Activated effector memory CD4-positive, alpha-beta T cell treated with anti-CD3 and anti-CD28 coated beads, Interleukin-2, amount 50 U/mL, for 16 hours (primary cell): Measurements from ENCODE around the gene STX8.
"Not testable (repeated sequence)": the region's sequence is repeated elsewhere in the genome, so short reads cannot be mapped to it uniquely, and the experiment has no call there.

Source experiments
- DNase-seq: peaks from one replicate; pipeline ENCODE4 v3.0.0-alpha.2; 2020

STX8 gene

DNA sequence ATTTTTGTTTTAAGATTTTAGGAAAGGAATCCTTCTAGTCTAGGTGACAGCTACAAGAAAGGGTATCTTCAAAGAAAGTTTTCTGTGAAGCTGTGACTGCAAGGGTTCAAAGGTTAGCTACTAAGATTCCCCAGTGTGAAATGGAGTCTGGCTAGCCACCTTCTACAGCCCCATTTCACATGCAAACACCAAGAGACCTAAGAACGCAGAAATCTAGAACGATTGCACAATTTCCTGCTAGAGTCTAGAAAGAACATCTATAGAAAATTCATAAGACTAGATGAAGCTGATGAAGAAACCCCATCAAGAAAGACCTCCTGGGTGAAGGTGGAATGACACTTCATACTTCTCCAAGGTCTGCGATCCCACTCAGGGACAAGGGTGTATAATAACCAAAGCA, 77.1 kb downstream of the STX8 start:
- DNase-seq = no peak

DNA sequence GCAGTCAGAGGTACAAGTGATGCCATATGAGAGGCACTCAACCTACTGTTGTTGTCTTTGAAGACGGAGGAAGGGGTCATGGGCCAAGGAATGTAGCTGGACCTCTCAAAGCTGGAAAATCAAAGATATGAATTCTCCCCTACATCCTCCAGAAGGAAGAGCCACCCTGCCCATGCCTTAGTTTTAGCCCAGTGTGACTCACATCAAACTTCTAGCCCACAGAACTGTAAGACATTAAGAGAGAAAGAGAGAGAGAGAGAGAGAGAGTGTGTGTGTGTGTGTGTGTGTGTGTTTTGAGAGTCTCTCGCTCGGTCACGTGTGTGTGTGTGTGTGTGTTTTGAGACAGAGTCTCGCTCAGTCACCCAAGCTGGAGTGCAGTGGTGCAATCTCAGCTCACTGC, 87.1 kb downstream of the STX8 start:
- DNase-seq = no peak

DNA sequence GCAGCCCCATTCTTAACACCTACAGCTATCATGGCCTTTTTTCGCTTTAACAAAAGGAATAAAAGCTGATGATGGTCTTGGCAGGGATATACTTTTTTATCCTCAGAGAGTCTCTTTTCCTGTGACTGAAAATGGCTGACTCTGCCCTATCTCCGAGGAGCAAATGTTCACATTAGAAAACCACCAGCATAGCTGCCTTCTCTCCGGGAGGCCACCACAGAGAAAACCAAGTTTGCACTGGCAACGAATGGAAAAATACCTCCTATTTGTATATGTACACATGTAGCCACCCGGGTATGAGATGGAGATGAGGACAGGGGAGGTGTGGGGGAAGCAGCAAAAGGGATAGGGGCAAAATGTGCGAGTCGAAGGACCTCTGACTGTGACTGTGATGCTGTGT, 88.2 kb downstream of the STX8 start:
- DNase-seq = no peak

DNA sequence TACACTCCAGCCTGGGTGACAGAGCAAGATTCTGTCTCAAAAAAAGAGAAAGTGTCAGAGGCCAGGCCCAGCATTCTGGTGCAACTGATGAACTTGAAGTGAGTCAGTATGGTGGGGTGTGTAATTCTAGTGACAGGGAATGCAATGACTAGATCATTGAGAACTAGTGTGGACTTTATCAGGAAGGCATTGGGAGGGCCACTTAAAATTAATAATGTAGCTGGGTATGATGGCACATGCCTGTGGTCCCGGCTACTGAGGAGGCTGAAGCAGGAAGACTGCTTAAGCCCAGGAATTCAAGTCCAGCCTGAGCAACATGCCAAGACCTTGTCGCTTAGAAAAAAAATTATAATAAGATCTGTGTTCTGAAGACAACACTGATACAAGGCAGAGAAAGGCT, 90.8 kb downstream of the STX8 start:
- DNase-seq = no peak

DNA sequence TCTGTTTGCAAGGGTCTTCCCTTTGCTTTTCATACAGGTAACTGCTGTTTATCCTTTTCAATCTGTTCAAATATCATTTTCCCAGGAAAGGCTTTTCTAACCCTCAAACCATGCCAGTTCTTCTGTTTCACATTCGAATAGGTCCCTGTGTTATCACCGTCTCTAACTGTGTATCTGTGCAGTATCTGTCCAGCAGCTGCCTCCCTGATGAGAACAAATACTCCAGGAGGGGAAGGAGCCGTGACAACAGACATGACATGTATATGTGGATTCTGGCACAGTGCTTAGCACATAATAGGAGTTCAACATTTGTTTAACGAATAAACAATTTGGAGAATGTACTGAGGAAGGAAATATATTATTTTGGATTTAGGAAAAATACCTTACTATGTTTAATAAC, 95.7 kb downstream of the STX8 start:
- no peak for DNase-seq

DNA sequence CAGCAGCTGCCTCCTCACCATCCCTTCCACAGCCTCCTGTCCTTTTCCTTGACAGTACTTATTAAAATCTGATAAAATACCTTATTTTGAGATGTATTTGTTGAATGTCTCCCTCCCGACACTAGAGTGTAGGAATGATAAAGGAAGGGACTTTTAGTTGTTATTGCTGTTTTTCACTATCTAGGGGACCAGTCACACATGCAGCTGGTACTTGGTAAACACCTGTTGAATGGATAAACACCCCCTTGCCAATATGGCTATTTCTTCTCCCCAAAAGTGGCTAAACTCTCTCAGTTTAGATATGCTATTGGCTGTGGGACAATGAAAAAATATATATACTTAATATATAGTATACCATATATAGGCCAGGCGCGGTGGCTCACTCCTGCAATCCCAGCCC, 96.7 kb downstream of the STX8 start:
- no peak for DNase-seq

DNA sequence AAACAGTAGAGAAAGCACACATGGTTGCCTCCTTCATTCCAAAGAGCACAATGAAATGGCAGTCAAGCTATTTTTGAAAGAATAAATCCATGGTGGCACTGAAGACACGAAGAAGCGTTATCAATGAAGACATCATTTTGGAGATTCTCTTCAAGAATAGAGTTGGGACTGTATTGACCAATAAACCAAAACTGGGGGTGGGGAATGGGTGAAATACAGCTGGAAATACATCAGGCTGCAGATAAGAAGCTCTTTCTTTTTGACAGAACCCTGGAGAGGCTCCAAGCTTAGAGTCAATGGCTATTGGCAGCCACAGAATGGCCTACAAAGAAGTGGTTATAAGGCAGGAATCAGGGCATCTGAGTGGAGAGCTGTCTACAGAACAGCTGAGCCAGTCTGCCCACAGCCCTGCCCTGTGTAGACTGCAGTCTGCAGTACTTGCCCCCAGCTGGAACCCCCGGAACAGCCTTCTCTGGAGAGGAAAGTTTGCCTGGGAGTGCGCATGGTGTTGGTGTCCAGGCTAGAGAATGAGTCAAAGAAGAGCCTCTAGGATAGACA, 100.4 kb downstream of the STX8 start:
- DNase-seq = no peak

DNA sequence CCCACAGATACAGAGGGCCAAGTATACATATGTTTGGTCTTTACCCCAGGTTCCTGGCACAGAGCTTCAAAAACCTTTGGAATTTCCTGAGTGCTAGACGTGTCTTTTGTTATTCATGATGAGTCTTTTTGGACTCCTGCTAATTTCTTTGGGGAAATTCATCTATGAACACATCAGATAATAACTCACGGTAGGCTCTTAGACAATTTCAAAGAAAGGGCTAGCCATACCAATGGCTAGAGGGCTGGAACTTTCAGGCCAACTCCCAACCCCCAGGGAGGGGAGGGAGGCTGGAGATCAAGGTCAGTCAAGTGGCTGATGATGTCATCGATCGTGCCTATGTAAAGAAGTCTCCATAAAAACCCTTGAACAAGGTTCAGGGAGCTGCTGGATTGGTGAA, 101.9 kb downstream of the STX8 start:
- DNase-seq = no peak

DNA sequence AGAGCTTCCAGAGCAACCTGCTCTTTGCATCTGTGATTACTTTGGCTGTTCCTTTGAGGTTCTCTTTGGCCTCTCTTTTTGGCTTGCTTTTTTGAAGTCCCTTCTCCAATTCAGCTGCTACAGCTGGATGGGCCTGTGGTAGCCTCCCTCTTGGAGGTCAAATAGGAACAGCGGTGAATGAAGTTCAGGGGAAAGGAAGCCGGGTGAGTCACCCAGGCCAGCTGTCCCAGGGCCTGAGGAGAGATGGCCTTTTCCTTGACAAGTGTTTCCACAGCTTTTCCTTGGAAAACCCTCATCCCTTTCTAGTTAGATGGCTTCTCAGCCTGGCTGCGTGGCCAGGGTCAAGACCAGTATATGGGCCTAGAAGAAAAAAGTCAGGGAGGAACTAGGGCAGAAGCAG, 103.1 kb downstream of the STX8 start:
- no peak for DNase-seq

DNA sequence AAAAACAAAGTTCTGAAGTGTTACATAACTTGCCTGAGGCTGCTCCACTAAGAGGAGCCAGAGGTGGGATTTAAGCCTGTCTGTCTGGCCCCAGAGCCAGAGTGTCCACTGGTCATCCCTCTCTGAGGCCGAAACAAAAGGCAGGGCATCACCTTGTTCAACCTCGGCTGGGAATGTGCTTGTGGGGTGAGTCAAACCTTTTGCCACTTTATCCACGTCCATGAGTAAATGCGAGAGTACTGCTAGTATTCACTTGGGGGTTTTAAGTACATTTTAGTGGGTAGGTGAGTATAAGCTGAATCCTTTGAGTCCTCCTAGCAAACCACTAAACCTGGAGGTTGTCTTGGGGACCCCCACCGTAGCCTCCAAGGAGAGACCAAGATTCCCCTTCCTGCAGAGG, 103.5 kb downstream of the STX8 start:
- DNase-seq = no peak

DNA sequence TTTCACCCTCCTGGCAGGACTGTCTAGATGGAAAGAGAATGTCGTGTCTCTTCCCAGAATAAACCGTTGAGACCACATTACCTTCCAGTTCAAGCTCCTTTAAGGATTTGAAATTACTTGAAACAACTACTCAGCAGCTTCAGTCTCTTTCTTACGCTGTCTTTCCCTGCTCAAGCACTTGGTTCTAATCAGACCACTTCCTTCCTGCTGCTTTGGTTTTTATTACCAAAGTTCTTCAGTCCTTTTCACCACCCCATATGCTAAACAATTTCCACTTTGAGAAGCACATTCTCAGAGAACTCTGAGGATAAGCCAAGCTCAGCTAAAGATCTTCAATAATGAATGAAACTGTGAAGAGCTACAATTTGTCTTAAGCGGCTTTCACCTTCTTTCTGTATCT, 105.4 kb downstream of the STX8 start:
- no peak for DNase-seq

DNA sequence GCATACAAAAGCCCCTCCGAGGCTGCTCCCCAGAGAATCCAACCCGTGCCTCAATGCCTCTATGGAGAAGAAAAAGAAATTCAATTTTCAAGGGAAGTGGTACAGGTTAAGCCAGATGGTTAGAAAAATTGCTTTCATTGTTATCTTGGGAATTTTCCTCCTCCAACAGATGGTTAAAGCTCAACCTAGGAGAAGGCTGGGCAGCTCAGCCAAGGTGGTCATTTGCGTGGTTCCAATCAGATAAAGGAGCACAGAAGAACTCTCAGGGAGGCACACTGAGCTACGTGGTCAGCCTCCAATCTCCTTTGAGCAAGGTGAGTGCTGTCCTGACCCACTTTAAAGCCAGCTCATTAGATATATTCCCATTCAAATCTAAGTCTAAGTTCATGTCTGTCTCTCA, 106.7 kb downstream of the STX8 start:
- DNase-seq = no peak

DNA sequence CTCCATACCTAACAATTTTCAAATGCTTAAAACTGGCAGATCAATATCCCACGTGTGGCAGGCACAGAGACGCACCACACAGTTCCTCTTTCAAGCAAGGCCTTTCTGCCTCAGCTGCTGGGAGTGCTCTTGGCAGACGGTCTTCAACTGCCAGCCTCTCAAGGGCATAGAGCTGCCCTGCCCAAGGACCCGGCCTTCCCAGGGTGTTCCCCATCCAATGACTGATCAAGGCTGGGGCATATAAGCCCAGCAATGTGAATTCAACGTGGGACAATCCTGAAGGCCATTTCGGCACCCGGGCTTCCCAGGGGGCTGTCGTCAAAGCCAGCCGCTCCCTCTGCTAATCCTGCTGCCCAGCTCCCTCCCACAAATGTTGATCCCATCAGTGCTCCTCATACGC, 107.1 kb downstream of the STX8 start:
- DNase-seq = no peak

DNA sequence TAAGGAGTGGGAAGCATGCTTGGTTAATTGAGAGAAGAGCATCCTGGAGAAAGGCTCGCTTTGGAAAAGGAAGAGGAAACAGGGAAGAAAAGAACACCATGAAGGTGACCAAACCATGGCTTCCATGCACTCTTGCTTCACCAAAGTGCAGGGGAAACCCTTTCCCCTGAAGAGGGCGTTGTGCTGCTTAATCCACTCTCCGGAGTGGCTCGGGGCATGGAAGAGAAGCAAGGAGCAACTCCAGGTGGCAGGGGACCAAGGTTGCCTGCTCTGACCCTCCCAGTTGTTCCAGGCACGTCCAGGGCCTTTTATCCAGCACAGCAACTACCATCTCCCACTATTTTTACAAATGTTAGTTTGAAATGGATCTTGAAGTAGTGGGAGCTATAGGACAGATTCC, 108.1 kb downstream of the STX8 start:
- no peak for DNase-seq

DNA sequence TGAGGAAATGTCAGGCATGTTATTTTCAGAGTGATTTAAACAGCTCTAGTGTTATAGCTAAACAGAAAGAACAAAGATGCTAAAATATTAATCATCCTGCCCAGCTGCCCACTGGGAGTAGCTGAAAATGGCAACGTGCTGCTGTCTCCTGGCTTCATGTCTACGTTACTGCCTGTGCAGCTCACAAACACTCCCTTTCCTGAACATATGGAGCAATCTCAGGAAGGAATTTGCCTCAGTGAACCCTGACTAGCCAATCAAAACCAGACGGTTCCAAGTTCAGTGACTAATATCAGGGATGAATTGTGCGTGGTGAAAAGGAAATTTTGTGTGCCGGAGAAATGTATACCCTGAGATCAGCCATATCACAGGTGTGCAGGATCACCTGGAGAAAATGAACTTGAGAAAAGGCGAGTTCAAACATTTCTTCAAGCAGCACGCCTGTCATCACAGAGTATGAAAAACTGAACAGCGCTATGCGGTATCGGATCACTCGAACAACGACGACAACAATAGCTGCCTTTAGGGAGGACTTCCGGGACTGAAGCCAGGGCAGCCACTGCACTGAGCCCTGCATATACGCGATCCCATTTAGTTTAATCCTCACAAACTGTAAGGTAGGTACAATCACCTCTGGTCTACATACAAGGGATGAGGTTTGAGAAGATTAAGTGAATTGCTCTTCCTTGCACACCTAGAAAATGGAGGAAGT, 110.3 kb downstream of the STX8 start:
- no peak for DNase-seq

DNA sequence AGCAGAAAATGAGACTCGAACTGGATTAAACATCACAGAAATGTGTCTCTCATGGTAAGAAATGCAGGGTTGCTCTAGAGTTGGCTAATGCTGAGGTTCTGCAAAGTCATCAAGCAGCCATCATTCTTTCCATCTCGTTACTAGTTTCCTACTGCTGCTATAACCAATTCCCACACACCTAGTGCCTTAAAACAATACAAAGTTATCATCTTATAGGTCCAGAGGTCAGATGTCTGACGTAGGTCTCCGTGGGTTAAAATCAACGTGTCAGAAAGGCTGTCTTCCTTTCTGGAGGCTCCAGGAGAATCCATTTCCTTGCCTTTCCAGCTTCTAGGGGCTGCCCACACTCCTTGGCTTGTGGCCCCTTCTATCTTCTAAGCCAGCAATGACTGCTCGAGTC, 118.6 kb downstream of the STX8 start:
- no peak for DNase-seq

DNA sequence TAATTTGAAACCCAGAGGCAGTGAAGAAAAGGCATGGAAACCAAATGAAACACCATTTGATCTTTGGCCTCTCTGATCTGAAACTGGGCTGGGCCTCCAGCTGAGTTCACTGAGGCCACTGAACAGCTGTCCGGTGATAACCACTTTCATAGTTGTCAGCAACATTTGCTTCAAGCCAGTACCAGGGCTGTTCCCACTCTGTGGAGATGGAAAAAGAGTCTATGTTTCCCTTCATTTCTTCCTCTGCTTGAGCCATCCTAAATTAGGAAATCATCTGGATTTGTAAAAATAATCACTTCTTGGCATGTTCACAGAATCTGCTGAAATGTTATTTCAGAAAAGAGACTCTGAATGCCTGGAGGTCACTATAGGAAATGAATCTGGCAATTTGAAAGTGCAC, 119.3 kb downstream of the STX8 start:
- no peak for DNase-seq

DNA sequence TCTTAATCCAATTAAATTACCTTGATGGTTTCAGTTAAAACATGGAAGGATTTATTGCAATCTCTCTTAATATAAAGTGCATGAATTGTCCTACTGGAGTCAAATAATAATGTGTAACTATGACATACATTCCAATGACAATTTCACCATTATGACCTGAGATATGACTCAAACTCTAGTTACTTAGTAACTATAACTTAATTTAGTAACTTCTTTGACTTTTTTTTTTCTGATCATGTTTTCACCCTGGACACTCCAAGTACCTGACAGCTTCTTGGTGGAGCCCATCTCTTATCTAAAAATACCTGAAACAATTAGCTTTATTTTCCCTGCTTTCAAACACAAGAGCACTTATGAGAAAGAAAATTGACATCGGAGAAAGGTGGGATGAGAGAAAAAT, 123.7 kb downstream of the STX8 start:
- DNase-seq = no peak

DNA sequence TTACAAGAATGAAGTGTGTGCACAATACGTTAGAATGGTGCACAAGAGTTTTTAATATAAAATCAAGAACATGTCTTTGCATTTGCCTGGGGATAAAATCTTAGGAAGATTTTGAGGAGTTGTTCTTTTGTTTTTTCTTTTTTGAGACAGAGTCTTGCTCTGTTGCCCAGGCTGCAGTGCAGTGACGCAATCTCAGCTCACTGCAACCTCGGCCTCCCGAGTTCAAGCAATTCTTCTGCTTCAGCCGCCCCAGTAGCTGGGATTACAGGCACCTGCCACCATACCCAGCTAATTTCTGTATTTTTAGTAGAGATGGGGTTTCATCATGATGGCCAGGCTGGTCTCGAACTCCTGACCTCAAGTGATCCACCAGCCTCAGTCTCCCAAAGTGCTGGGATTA, 128.3 kb downstream of the STX8 start:
- DNase-seq = not testable (repeated sequence)

DNA sequence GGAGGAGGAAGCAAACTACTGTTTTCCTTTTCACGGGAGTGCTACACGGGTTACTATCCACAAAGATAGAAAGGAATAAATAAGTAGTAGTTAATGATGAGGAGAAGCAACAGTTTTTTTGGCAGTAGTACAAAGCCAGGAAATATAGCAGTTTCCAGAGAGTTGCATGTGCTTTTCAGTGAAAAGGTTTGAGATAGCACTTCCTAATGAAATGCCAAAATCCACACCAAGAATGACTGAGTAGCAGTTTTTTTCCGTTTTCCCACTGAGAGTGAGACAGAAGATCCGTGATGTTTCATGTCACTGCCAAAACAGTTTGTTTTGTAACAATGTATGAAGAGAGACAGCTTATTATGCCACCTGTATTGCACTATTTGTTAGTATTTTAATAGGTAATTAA, 129.1 kb downstream of the STX8 start:
- DNase-seq = no peak

DNA sequence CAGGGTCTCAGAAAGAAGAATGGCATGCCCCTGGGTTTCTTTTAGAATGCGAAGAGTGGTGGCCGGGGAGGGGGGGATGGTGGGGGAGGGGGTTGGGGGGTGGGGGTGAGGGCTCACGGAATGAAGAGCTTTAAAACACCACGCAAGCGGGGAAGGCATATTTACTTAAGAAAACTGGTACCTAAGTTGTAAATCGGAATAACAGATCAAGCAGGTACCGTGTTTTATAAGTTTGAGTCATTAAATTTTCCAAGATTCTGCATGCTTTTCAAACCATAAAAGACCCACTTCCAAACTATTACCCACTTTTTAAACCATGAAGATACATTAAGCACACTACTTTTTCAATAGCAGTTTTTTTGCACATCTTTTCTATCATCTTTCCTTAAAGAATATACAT, 130.2 kb downstream of the STX8 start:
- no peak for DNase-seq

DNA sequence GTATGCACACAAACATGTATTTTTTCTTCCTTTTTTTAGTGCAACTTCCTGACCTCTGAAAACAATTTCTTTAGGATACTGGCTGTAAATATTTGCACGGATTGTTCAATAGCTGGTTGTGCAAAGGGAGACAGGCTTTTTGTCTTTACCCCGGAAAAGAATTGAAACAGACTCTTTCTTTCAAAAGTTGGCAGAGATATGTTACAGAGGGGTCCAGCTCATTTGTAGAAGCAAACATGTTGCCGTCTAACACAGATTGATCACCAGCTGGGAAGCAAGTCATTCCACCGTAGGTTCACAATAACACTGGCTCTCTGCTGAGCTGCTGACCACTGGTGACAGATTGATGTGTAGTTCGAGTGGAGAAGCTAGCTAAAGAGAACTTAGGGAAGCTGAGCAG, 130.9 kb downstream of the STX8 start:
- no peak for DNase-seq

DNA sequence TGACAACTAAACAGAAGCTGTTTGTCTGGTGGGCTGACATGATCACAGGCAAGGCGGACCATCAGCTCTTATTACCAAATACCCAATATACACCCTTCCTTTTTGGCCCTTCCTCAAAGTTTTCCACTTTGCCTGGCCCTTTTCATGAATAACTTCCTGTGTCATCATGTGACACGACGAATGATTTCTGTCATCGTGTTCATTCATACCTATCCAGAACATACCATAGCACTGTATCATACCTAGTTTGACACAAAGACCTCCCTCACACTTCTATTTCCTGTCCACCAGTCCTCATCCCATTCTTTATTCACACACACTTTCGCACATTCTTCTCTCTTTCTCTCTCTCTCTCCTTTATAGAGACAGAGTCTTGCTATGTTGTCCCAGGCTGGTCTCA, 131.8 kb downstream of the STX8 start:
- no peak for DNase-seq

DNA sequence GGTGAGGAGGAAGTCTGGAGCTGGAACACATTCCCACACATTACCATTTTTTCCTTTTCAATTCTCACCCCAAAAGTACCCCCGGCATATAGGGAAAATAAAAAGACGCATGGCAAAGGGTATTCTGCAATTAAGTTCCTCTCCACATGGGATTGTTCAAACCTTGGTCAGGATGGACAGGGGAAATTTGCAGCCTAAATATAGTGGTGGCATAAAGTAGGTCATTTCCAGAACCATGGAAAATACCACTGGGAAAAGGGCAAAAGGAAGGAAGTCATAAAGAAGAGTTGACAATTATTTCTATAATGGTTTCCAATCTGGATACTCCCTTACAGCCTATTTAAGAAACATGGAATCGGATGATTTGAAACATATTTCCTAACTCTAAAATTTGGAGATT, 135.8 kb downstream of the STX8 start:
- DNase-seq = no peak

DNA sequence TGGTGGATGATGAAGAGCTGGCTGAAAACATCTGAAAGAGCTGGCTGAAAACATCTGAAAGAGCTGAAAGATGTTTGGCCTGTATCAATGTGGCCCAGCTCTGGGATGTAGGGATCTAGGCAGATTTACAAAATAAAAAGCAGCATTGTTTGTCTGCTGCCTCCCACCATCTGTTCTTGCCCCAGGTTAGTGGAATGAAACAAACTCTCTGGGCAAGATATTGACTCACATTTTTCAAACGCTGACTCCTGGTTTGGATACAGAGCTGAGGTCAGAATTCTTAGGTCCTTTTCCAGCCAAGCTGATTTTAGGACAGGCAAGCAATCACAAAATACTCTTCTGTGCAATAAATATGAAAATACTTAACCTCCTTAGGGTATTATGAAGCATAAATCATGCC, 139.0 kb downstream of the STX8 start:
- no peak for DNase-seq

DNA sequence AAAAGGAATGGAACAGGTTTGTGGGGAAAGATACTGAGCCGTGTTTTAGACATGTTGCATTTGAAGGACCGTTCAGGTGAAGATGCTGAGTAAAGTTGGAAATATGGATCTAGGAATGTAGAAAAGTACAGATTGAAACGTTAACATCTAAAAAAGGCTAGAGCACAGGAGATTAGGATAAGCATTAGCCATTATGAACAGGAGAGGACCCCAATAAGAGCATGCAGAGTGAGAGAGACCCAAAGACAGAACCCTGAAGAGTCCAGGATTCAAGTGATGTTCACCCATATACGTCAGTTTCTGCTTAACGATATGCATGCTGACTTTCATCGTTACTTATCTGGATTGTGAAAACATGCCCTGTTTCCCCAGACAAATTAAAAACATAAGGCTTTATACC, 140.5 kb downstream of the STX8 start:
- no peak for DNase-seq
